WI38 (cell line): ENCODE measurements around the gene SHROOM3.

ENCODE experiments used
- H3K4me3 ChIP-seq: 2 replicates; pipeline ENCODE4 v1.5.1; 2011; ENCODE audit warnings: low read depth, mild to moderate bottlenecking, control low read depth, low read length
- CTCF ChIP-seq: IDR thresholded peaks from 2 replicates; pipeline ENCODE4 v1.5.1; 2012; ENCODE audit warnings: low read depth, mild to moderate bottlenecking, control low read depth, low read length

Gene SHROOM3

GRCh38 chr4:76674983-76675382, 240.0 kb downstream of the SHROOM3 start:
- no peak overlapping the region for H3K4me3 ChIP-seq
- TF ChIP-seq CTCF, result no peak

GRCh38 chr4:76677571-76678326, 242.7 kb downstream of the SHROOM3 start:
- no peak overlapping the region for H3K4me3 ChIP-seq
- TF ChIP-seq CTCF, result no peak

GRCh38 chr4:76679691-76680090, 244.7 kb downstream of the SHROOM3 start:
- TF ChIP-seq CTCF, result no peak
- H3K4me3 ChIP-seq, result no peak overlapping the region

GRCh38 chr4:76680952-76681351, 245.9 kb downstream of the SHROOM3 start:
- no peak overlapping the region for H3K4me3 ChIP-seq
- TF ChIP-seq CTCF, result no peak

GRCh38 chr4:76681996-76682395, 247.0 kb downstream of the SHROOM3 start:
- H3K4me3 ChIP-seq, result no peak overlapping the region
- no peak for TF ChIP-seq CTCF

GRCh38 chr4:76683144-76683543, 248.1 kb downstream of the SHROOM3 start:
- no peak for TF ChIP-seq CTCF
- H3K4me3 ChIP-seq, result no peak overlapping the region

- TF ChIP-seq CTCF, result no peak
- no peak overlapping the region for H3K4me3 ChIP-seq
Observed at GRCh38 chr4:76687746-76688448, 252.9 kb downstream of the SHROOM3 start.
